AG04449 (cell line): ENCODE measurements around the gene CYFIP2.

Source experiments
- CTCF ChIA-PET: fragments of 350-600 bp; formaldehyde crosslinking; extraction: SDS; loops from one replicate; lab custom pipeline; 2021; ENCODE audit warnings: antibody characterized with exemption; lab: Yijun Ruan, JAX
- POLR2A ChIA-PET: fragments of 400-600, 350-600 bp; formaldehyde crosslinking; extraction: SDS; loops from one replicate; lab custom pipeline; 2020; ENCODE audit warnings: antibody characterized with exemption, inconsistent platforms; lab: Yijun Ruan, JAX
- DNase-seq: peaks from one replicate; pipeline ENCODE4 v3.0.0-alpha.2; 2010; ENCODE audit warnings: low read depth, low spot score
- H3K4me3 ChIP-seq: 2 replicates; pipeline ENCODE4 v1.5.1; 2011; ENCODE audit warnings: low read depth, mild to moderate bottlenecking, control low read depth, low read length
- CTCF ChIP-seq: IDR thresholded peaks from one replicate; pipeline ENCODE4 v1.5.1; 2011; ENCODE audit warnings: mild to moderate bottlenecking, moderate library complexity, low read length, control low read depth, inconsistent platforms; ENCODE audit not compliant: insufficient read depth; ENCODE audit errors: missing control alignments

CYFIP2 gene

GRCh38 chr5:157294407-157295091 is 28.6 kb downstream of the CYFIP2 start:
- no peak for DNase-seq
- POLR2A ChIA-PET, result no interaction called here
- TF ChIP-seq CTCF, result no peak
- CTCF ChIA-PET, result interaction anchor here (0.7 to 2.0 kb wide), 2 partner anchors 18 to 34 kb away, joined by 3 to 5 read pairs; no protein-coding TSS in a partner anchor
- no peak overlapping the region for H3K4me3 ChIP-seq

- ChIA-PET POLR2A (no interaction called here), CTCF (interaction anchor here (0.7 kb wide), 1 partner anchor 17 kb away, joined by 3 read pairs; no protein-coding TSS in a partner anchor)
- H3K4me3 ChIP-seq, result no peak overlapping the region
- no peak for TF ChIP-seq CTCF
- DNase-seq, result no peak
These were observed 29.3 kb downstream of the CYFIP2 start for GRCh38 chr5:157295247-157295646.

GRCh38 chr5:157300564-157300963 is 34.6 kb downstream of the CYFIP2 start:
- CTCF ChIA-PET, result interaction anchor here (0.6 to 4.1 kb wide), 5 partner anchors 14 to 443 kb away, joined by 3 to 22 read pairs (median 4); no protein-coding TSS in a partner anchor
- POLR2A ChIA-PET, result no interaction called here
- no peak for DNase-seq
- H3K4me3 ChIP-seq, result no peak overlapping the region
- no peak for TF ChIP-seq CTCF

- ChIA-PET CTCF (interaction anchor here (1.0 to 4.1 kb wide), 4 partner anchors 14 to 442 kb away, joined by 3 to 22 read pairs (median 6); no protein-coding TSS in a partner anchor), POLR2A (no interaction called here)
- DNase-seq, result no peak
- no peak overlapping the region for H3K4me3 ChIP-seq
- TF ChIP-seq CTCF, result no peak
These were observed 35.1 kb downstream of the CYFIP2 start for GRCh38 chr5:157301066-157301465.

GRCh38 chr5:157303023-157303422 is 37.1 kb downstream of the CYFIP2 start:
- no peak for DNase-seq
- CTCF ChIA-PET, result interaction anchor here (2.6 to 4.1 kb wide), 3 partner anchors 10 to 49 kb away, joined by 9 to 22 read pairs (median 10); no protein-coding TSS in a partner anchor
- no peak for TF ChIP-seq CTCF
- H3K4me3 ChIP-seq, result no peak overlapping the region
- POLR2A ChIA-PET, result no interaction called here

- no peak for TF ChIP-seq CTCF
- ChIA-PET CTCF (interaction anchor here (1.0 to 4.1 kb wide), 5 partner anchors 9 to 50 kb away, joined by 3 to 22 read pairs (median 9); no protein-coding TSS in a partner anchor), POLR2A (no interaction called here)
- no peak for DNase-seq
- no peak overlapping the region for H3K4me3 ChIP-seq
These were observed 37.9 kb downstream of the CYFIP2 start for GRCh38 chr5:157303667-157304327.
